Suprapubic skin (tissue), 4 donors: ENCODE results near the gene JOSD1. TPM values are rescaled to one million over a fixed set of nuclear protein-coding genes. Genes with fewer than 3 reads are reported as not detected.

Experiments used
- DNase-seq, 2 donors: peaks; one replicate each; pipeline ENCODE4 v3.0.0-alpha.2; 2019; ENCODE audit warnings: low spot score in 2 of 2
- H3K27ac ChIP-seq: fragments of 200-600 bp; sonication (generic); one replicate; pipeline ENCODE4 v1.5.1; 2019
- H3K27me3 ChIP-seq: fragments of 200-600 bp; sonication (generic); one replicate; pipeline ENCODE4 v1.5.1; 2019
- H3K36me3 ChIP-seq: fragments of 200-600 bp; sonication (generic); one replicate; pipeline ENCODE4 v1.5.1; 2019
- H3K4me1 ChIP-seq: fragments of 200-600 bp; sonication (generic); one replicate; pipeline ENCODE4 v1.5.1; 2019
- H3K4me3 ChIP-seq: fragments of 200-600 bp; sonication (generic); one replicate; pipeline ENCODE4 v1.5.1; 2019; ENCODE audit warnings: mild to moderate bottlenecking
- H3K9me3 ChIP-seq: fragments of 200-600 bp; sonication (generic); one replicate; pipeline ENCODE4 v1.5.1; 2019
- EP300 ChIP-seq: sonication (generic); formaldehyde crosslinking; IDR thresholded peaks from one replicate; pipeline ENCODE4 v1.6.1; 2017; ENCODE audit warnings: antibody characterized with exemption
- POLR2A ChIP-seq, 2 donors: fragments of 450-650 bp; IDR thresholded peaks; one replicate each; pipeline ENCODE4 v1.6.1; 2017; ENCODE audit warnings: antibody characterized with exemption in 2 of 2, mild to moderate bottlenecking in 2 of 2, moderate library complexity in 2 of 2
- POLR2AphosphoS5 ChIP-seq, 3 donors: sonication (generic); formaldehyde crosslinking; IDR thresholded peaks; one replicate each; pipeline ENCODE4 v1.6.1; 2017; ENCODE audit warnings: antibody characterized with exemption in 3 of 3
- WGBS: methylation state at CpG from one replicate; pipeline ENCODE4 v1.1.5; 2018; 5-methylcytosine and 5-hydroxymethylcytosine counted together
- total RNA-seq, 4 donors: library from RNA; depleted of rRNA; stranded (reverse); fragments of >200 nt; gene quantifications; one replicate each; pipeline ENCODE4 v1.1.0, GENCODE V29; 2016
- TF ChIP-seq, protein P1 (sequence below), 2 donors: fragments of 200-600 bp in 1 of 2; fragments of 450-650 bp in 1 of 2; sonication (generic) in 1 of 2; IDR thresholded peaks; one replicate each; pipeline ENCODE4 v1.5.1; 2016 to 2019; ENCODE audit warnings: antibody characterized with exemption in 2 of 2, mild to moderate bottlenecking in 1 of 2, moderate library complexity in 1 of 2

JOSD1 gene
- total RNA-seq, 4 donors from 2014 or later: 51.4 to 87.4 (median 62.3) TPM

DNA sequence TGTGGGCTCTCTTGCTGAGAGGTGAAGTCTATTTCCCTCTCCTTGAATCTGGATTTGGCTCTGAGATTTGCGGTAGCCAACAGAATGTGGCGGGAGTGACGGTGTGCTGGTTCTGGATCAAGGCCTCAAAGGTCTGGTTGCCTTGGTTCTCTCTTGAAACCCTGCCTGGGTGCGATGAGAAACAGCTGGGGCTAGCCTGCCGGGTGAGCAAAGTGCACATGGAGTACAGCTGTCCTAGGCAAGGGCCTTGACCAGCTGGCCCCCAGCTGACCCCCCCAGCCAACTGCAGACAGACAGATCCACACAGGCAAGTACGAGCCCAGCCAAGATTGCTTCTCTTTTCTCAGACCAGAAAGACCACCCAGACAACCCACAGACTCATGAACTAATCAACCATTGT is 44.2 kb upstream of the JOSD1 start:
- Histone ChIP-seq H3K27ac (no peak overlapping the region), H3K36me3 (peaks cover 97% of the 10 kb centered on the region), H3K4me3 (no peak overlapping the region), H3K27me3 (no peaks in the 10 kb centered on the region), H3K9me3 (no peaks in the 10 kb centered on the region), H3K4me1 (peaks cover 11% of the 10 kb centered on the region)
- DNase-seq: no peak
- TF ChIP-seq POLR2AphosphoS5 (IDR thresholded peaks at IDR 0.05) (no peak), EP300 (no peak), POLR2A (IDR thresholded peaks at IDR 0.05) (no peak)
- TF ChIP-seq, protein P1, sequence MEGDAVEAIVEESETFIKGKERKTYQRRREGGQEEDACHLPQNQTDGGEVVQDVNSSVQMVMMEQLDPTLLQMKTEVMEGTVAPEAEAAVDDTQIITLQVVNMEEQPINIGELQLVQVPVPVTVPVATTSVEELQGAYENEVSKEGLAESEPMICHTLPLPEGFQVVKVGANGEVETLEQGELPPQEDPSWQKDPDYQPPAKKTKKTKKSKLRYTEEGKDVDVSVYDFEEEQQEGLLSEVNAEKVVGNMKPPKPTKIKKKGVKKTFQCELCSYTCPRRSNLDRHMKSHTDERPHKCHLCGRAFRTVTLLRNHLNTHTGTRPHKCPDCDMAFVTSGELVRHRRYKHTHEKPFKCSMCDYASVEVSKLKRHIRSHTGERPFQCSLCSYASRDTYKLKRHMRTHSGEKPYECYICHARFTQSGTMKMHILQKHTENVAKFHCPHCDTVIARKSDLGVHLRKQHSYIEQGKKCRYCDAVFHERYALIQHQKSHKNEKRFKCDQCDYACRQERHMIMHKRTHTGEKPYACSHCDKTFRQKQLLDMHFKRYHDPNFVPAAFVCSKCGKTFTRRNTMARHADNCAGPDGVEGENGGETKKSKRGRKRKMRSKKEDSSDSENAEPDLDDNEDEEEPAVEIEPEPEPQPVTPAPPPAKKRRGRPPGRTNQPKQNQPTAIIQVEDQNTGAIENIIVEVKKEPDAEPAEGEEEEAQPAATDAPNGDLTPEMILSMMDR (IDR thresholded peaks at IDR 0.05): no peak
- WGBS: 67% methylated on average over 3 of the region's 6 CpGs

DNA sequence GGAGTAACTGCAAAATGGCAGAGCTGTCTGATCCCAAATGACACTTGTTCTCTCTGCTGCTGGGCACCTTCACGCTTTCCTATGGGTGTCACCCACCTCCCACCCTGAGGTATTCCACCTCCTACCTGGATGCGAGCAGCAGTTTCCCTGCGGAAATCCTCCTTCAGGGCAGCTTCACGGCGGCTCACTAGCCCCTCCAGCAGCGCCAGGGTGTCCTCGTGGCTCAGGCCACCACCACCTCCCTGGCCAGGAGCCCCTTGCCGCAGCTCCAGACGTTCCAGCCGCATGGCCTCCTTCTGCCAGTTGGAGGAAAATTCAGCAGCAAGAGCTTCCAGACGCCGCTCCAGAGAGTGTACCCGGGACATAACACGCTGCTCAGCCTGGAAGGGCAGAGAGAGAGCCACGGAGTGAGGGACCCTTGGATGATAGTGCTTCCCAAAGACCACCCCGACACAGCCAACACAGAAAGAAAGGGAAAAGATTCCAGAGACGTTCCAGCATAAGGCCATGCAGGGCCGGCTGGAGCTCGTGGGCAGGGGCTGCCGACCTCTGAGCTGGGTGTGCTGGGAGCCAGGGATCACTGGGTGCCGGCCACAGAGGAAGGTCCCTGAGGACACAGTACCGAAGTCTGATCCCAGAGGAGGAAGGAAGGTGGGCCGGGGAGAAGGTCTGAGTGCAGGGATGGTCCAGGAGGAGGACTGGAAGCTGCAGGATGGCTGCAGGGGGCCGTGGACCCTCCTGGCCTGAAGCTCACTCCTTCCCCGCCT is 41.6 kb upstream of the JOSD1 start:
- 93% methylated on average over 23 of the region's 25 CpGs for WGBS

DNA sequence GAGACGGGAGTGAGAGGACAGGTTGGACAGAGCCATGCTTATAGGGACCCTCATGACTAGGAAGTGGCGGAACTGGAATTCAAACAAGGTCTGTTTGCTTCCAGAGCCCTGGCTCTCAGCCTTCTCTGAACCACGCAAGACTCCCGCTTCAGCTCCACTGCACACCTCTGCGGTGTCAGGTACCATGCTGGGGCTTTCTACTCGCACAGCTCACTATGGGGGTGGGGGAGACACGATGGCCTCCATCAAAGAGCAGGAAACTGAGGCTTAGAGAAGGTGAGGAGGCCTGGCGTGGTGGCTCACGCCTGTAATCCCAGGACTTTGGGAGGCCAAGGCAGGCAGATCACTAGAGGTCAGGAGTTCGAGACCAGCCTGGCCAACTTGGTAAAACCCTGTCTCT is 40.8 kb upstream of the JOSD1 start:
- 96% methylated on average over 10 of the region's 10 CpGs for WGBS
- no peaks in the 10 kb centered on the region for H3K9me3 ChIP-seq
- no peaks in the 10 kb centered on the region for H3K27me3 ChIP-seq
- peaks cover 99% of the 10 kb centered on the region for H3K36me3 ChIP-seq
- H3K4me3 ChIP-seq: no peak overlapping the region
- no peaks in the 10 kb centered on the region for H3K4me1 ChIP-seq
- TF ChIP-seq, protein P1 (IDR thresholded peaks at IDR 0.05): no peak
- TF ChIP-seq POLR2AphosphoS5 (IDR thresholded peaks at IDR 0.05): no peak
- no peak for TF ChIP-seq POLR2A (IDR thresholded peaks at IDR 0.05)
- no peak for TF ChIP-seq EP300
- DNase-seq: no peak
- no peak overlapping the region for H3K27ac ChIP-seq

More for the DNA sequence above, 41.6 kb upstream of the JOSD1 start:
- H3K4me1 ChIP-seq: no peaks in the 10 kb centered on the region
- no peak overlapping the region for H3K27ac ChIP-seq
- no peak for DNase-seq
- H3K27me3 ChIP-seq: no peaks in the 10 kb centered on the region
- H3K4me3 ChIP-seq: no peak overlapping the region
- no peaks in the 10 kb centered on the region for H3K9me3 ChIP-seq
- TF ChIP-seq, protein P1 (IDR thresholded peaks at IDR 0.05): no peak
- no peak for TF ChIP-seq POLR2A (IDR thresholded peaks at IDR 0.05)
- TF ChIP-seq POLR2AphosphoS5 (IDR thresholded peaks at IDR 0.05): no peak
- TF ChIP-seq EP300: no peak
- H3K36me3 ChIP-seq: peaks cover 98% of the 10 kb centered on the region

GRCh38 chr22:38741166-38741565 is 40.4 kb upstream of the JOSD1 start:
- Histone ChIP-seq H3K4me1 (no peaks in the 10 kb centered on the region), H3K27ac (no peak overlapping the region), H3K36me3 (peaks cover 99% of the 10 kb centered on the region), H3K9me3 (no peaks in the 10 kb centered on the region), H3K4me3 (no peak overlapping the region), H3K27me3 (no peaks in the 10 kb centered on the region)
- 92% methylated on average over 9 of the region's 9 CpGs for WGBS
- DNase-seq: no peak
- TF ChIP-seq, protein P1 (IDR thresholded peaks at IDR 0.05): no peak
- TF ChIP-seq POLR2A (IDR thresholded peaks at IDR 0.05): no peak
- no peak for TF ChIP-seq EP300
- no peak for TF ChIP-seq POLR2AphosphoS5 (IDR thresholded peaks at IDR 0.05)

DNA sequence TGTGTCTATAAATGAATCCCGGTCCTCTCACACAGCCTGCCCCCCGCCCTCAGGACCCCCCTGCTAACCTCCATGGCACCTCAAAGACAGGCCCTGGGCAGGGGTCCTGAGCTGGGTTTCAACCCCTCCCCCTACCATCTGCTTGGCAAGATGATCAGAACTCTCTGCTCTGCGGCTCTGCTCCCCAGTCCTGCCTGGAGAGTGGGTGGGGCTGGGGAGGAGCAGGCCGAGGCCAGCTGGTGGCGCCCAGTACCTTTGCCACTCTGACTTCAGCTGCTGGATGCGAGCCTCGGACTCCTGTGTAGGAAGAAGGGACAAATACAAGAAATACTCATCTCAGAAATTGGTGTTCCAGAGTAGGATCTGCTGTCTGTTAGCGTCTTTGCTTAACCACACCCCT is 40.0 kb upstream of the JOSD1 start:
- H3K27me3 ChIP-seq: no peaks in the 10 kb centered on the region
- no peak overlapping the region for H3K4me3 ChIP-seq
- peaks cover 3% of the 10 kb centered on the region for H3K4me1 ChIP-seq
- H3K9me3 ChIP-seq: no peaks in the 10 kb centered on the region
- no peak overlapping the region for H3K27ac ChIP-seq
- peaks cover 99% of the 10 kb centered on the region for H3K36me3 ChIP-seq
- no peak for DNase-seq
- TF ChIP-seq EP300: no peak
- no peak for TF ChIP-seq POLR2A (IDR thresholded peaks at IDR 0.05)
- TF ChIP-seq, protein P1 (IDR thresholded peaks at IDR 0.05): no peak
- TF ChIP-seq POLR2AphosphoS5 (IDR thresholded peaks at IDR 0.05): no peak
- 66% methylated on average over 8 of the region's 8 CpGs for WGBS
